ENCODE results near the gene OR2C3.

OR2C3 gene

DNA sequence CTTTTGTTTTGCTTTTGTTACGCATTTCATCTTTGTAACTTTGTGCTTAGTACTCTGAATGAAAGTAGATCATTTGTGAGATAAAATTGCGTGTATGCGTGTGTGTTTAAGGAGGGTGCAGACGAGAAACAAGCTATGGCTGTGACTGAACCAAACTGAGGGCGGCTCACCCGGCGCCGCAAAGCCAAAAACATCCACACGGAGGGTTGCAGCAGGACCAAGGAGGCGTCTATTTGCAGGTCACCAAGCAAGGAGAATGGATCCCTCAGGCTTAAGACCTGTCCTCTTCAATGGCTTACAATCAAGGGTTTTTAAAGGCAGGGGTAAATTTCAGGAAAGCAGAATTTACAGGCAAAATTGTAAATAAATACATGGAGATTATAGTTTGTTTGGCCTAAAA, 25.5 kb upstream of the OR2C3 start:
- TF ChIP-seq, protein P1, sequence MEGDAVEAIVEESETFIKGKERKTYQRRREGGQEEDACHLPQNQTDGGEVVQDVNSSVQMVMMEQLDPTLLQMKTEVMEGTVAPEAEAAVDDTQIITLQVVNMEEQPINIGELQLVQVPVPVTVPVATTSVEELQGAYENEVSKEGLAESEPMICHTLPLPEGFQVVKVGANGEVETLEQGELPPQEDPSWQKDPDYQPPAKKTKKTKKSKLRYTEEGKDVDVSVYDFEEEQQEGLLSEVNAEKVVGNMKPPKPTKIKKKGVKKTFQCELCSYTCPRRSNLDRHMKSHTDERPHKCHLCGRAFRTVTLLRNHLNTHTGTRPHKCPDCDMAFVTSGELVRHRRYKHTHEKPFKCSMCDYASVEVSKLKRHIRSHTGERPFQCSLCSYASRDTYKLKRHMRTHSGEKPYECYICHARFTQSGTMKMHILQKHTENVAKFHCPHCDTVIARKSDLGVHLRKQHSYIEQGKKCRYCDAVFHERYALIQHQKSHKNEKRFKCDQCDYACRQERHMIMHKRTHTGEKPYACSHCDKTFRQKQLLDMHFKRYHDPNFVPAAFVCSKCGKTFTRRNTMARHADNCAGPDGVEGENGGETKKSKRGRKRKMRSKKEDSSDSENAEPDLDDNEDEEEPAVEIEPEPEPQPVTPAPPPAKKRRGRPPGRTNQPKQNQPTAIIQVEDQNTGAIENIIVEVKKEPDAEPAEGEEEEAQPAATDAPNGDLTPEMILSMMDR (IDR thresholded peaks at IDR 0.05; ENCODE audit: unreplicated experiment in 3 of 3), result no peak
- no peak overlapping the region for H3K4me3 Mint-ChIP-seq
- H3K4me1 Mint-ChIP-seq, result no peaks in the 10 kb centered on the region
- H3K9me3 Mint-ChIP-seq, result no peaks in the 10 kb centered on the region
- H3K36me3 Mint-ChIP-seq (ENCODE audit: low read depth), result no peaks in the 10 kb centered on the region
- no peak overlapping the region for H3K27ac Mint-ChIP-seq
- no peaks in the 10 kb centered on the region for H3K27me3 Mint-ChIP-seq (ENCODE audit: low read depth)

- TF ChIP-seq, protein P1 (IDR thresholded peaks at IDR 0.05; ENCODE audit: unreplicated experiment in 3 of 3), result no peak
- H3K36me3 Mint-ChIP-seq (ENCODE audit: low read depth), result no peaks in the 10 kb centered on the region
- no peak overlapping the region for H3K27ac Mint-ChIP-seq
- H3K4me3 Mint-ChIP-seq, result no peak overlapping the region
- H3K9me3 Mint-ChIP-seq, result no peaks in the 10 kb centered on the region
- H3K4me1 Mint-ChIP-seq, result no peaks in the 10 kb centered on the region
- H3K27me3 Mint-ChIP-seq (ENCODE audit: low read depth), result no peaks in the 10 kb centered on the region
Observed at GRCh38 chr1:247557926-247558674, 21.9 kb upstream of the OR2C3 start.

GRCh38 chr1:247552231-247552630, 16.0 kb upstream of the OR2C3 start:
- Mint-ChIP-seq H3K27ac (no peak overlapping the region), H3K4me1 (no peaks in the 10 kb centered on the region), H3K36me3 (ENCODE audit: low read depth) (no peaks in the 10 kb centered on the region), H3K27me3 (ENCODE audit: low read depth) (no peaks in the 10 kb centered on the region), H3K4me3 (no peak overlapping the region), H3K9me3 (no peaks in the 10 kb centered on the region)
- TF ChIP-seq, protein P1 (IDR thresholded peaks at IDR 0.05; ENCODE audit: unreplicated experiment in 3 of 3), result no peak

DNA sequence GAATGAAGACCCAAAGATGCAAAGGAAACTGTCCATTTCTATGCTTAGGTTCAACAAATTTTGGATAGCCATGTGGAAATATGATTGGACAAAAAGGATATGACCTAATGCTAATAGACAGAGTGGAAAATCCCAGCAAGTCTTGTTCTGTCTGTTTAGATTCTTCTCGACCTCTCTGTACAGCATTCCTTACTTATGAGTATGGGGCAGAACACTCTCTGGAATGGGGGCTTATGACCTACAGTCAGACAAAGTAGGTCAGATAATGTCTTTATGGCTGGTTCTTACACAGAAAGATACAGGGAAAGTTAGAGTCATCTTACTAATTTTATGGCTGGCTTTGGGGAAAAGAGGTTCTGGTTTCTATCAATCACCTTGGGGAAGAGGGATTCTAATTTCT, 15.5 kb upstream of the OR2C3 start:
- Mint-ChIP-seq H3K4me1 (no peaks in the 10 kb centered on the region), H3K9me3 (no peaks in the 10 kb centered on the region), H3K36me3 (ENCODE audit: low read depth) (no peaks in the 10 kb centered on the region), H3K27ac (no peak overlapping the region), H3K4me3 (no peak overlapping the region), H3K27me3 (ENCODE audit: low read depth) (no peaks in the 10 kb centered on the region)
- TF ChIP-seq, protein P1 (IDR thresholded peaks at IDR 0.05; ENCODE audit: unreplicated experiment in 3 of 3), result no peak

- Mint-ChIP-seq H3K27me3 (ENCODE audit: low read depth) (no peaks in the 10 kb centered on the region), H3K4me3 (no peak within 1 kb of the TSS), H3K27ac (no peak within 1 kb of the TSS), H3K36me3 (ENCODE audit: low read depth) (no peaks in the 10 kb centered on the region), H3K4me1 (no peaks in the 10 kb centered on the region), H3K9me3 (no peaks in the 10 kb centered on the region)
- TF ChIP-seq, protein P1 (IDR thresholded peaks at IDR 0.05; ENCODE audit: unreplicated experiment in 3 of 3), result no peak
Observed at GRCh38 chr1:247548769-247549182, 12.5 kb upstream of the OR2C3 start, which contains the start of gene GCSAML. Gene GCSAML, plus strand, starts transcription at chr1:247549134. Its CDS starts 58 bp downstream, at chr1:247549192.

- H3K27ac Mint-ChIP-seq, result no peak overlapping the region
- TF ChIP-seq, protein P1 (IDR thresholded peaks at IDR 0.05; ENCODE audit: unreplicated experiment in 3 of 3), result no peak
- H3K4me1 Mint-ChIP-seq, result no peaks in the 10 kb centered on the region
- H3K4me3 Mint-ChIP-seq, result no peak overlapping the region
- H3K9me3 Mint-ChIP-seq, result no peaks in the 10 kb centered on the region
- no peaks in the 10 kb centered on the region for H3K36me3 Mint-ChIP-seq (ENCODE audit: low read depth)
- H3K27me3 Mint-ChIP-seq (ENCODE audit: low read depth), result no peaks in the 10 kb centered on the region
Observed at GRCh38 chr1:247548092-247548491, 11.9 kb upstream of the OR2C3 start.
